OCI-LY3 (cell line): ENCODE measurements around the gene UNC45A.

ENCODE experiments used
- H2AFZ ChIP-seq: fragments of 200-600, 300-600 bp; shearing (Covaris generic); 2 replicates; pipeline ENCODE4 v1.6.0; 2014; ENCODE audit warnings: antibody characterized with exemption, low read depth, low read length
- H3K27ac ChIP-seq: fragments of 200-600, 300-600 bp; sonication (generic); 2 replicates; pipeline ENCODE4 v1.5.1; 2014; ENCODE audit warnings: mild to moderate bottlenecking, low read length, moderate library complexity, mixed read lengths
- H3K27me3 ChIP-seq: fragments of 200-600, 300-600 bp; sonication (generic); 2 replicates; pipeline ENCODE4 v1.6.1; 2014; ENCODE audit warnings: low read depth, low read length, mixed read lengths
- H3K36me3 ChIP-seq: fragments of 200-600, 300-600 bp; sonication (generic); replicated peaks from 2 replicates; pipeline ENCODE3; 2014; ENCODE audit warnings: low read depth, low read length, mixed read lengths
- H3K4me1 ChIP-seq: fragments of 300-600, 200-600 bp; sonication (generic); 2 replicates; pipeline ENCODE4 v1.6.1; 2014; ENCODE audit warnings: low read length, mixed read lengths
- H3K4me2 ChIP-seq: fragments of 200-600, 300-600 bp; sonication (generic); 2 replicates; pipeline ENCODE4 v1.6.1; 2014; ENCODE audit warnings: low read length, mixed read lengths
- H3K4me3 ChIP-seq: fragments of 300-600, 200-600 bp; sonication (generic); 2 replicates; pipeline ENCODE4 v1.5.1; 2014; ENCODE audit warnings: antibody characterized with exemption, mild to moderate bottlenecking, low read length, moderate library complexity
- H3K79me2 ChIP-seq: fragments of 300-600, 200-600 bp; shearing (Covaris generic); 2 replicates; pipeline ENCODE4 v1.6.1; 2014; ENCODE audit warnings: mild to moderate bottlenecking, low read length, mixed read lengths
- H3K9ac ChIP-seq: fragments of 300-600, 200-600 bp; shearing (Covaris generic); 2 replicates; pipeline ENCODE4 v1.6.0; 2014; ENCODE audit warnings: mild to moderate bottlenecking, low read length, moderate library complexity
- H3K9me3 ChIP-seq: fragments of 200-600, 300-600 bp; shearing (Covaris generic); 2 replicates; pipeline ENCODE4 v1.6.1; 2014; ENCODE audit warnings: low read length, mixed read lengths; ENCODE audit not compliant: insufficient read depth
- H4K20me1 ChIP-seq: fragments of 200-600, 300-600 bp; sonication (generic); 2 replicates; pipeline ENCODE4 v1.6.1; 2016; ENCODE audit warnings: low read length, mixed read lengths; ENCODE audit not compliant: insufficient read depth
- CTCF ChIP-seq: fragments of 200-600, 300-600 bp; sonication (generic); IDR thresholded peaks from 2 replicates; pipeline ENCODE4 v1.5.1; 2014; ENCODE audit warnings: antibody characterized with exemption, low read length, low read depth
- EZH2phosphoT487 ChIP-seq: fragments of 200-600 bp; shearing (Covaris generic); IDR thresholded peaks from 2 replicates; pipeline ENCODE4 v1.6.1; 2018; ENCODE audit warnings: antibody characterized with exemption, mixed run types, low read depth

The UNC45A gene

DNA sequence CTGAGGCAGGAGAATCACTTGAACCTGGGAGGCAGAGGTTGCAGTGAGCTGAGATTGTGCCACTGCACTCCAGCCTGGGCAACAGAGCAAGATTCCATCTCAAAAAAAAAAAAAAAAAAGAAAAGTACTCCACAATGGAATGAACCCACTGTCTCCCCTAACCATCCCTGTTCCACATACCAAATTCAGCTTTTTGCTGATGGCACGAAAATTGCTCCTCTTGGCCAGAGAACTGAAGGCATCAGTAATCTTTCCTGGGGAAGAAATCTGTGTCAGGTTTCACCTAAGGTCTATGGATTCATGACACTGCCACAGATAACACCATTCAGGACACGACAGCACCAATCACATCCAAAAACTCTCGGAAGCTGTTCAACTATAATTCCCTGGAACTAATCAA, 66.1 kb downstream of the UNC45A start:
- Histone ChIP-seq H3K4me2 (no peak overlapping the region), H3K27me3 (no peaks in the 10 kb centered on the region), H3K36me3 (peaks cover 62% of the 10 kb centered on the region), H3K9ac (no peak overlapping the region), H3K4me3 (no peak overlapping the region), H3K27ac (no peak overlapping the region), H2AFZ (no peak overlapping the region), H4K20me1 (no peaks in the 10 kb centered on the region), H3K9me3 (no peaks in the 10 kb centered on the region), H3K4me1 (no peaks in the 10 kb centered on the region), H3K79me2 (0 out of 2 replicates have a peak, but pooled peaks cover under 1% of the 10 kb centered on the region)
- TF ChIP-seq EZH2phosphoT487 (no peak), CTCF (no peak)
